Measurements from ENCODE around the gene FASTKD3.
A peak's percentile ranks its signal among the peaks of the same experiment; 100 is the strongest.

The FASTKD3 gene

GRCh38 chr5:7850395-7851239 lies 18.2 kb downstream of the FASTKD3 start, which contains the start of gene CFAP90:
TSS of gene CFAP90 (minus strand) at chr5:7851133. CDS start at chr5:7851021, 112 bp downstream.
- no peak for DNase-seq (ENCODE audit: insufficient read length, low spot score)
- no peak for FAIRE-seq

- no peak for FAIRE-seq
- no peak for DNase-seq (ENCODE audit: insufficient read length, low spot score)
Observed at GRCh38 chr5:7849681-7850394, 19.0 kb downstream of the FASTKD3 start.

- FAIRE-seq (no peak), DNase-seq (ENCODE audit: insufficient read length, low spot score) (no peak)
Observed at GRCh38 chr5:7848296-7848695, 20.5 kb downstream of the FASTKD3 start.

DNA sequence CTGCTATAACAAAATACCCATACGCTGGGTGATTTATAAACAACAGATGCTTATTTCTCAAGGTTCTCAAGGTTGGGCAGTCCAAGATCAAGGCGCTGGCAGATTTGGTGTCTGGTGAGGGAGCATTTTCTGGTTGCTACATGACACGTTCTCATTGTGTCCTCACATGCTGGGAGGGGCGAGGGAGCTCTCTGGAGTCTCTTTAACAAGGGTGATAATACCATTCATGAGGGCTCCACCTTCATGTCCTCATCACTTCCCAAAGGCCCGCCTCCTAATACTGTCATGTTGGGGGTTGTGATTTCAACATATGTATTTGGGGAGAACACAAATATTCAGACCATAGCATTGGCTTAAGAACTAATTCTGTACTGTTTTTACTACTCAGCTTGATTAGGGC lies 22.5 kb downstream of the FASTKD3 start:
- FAIRE-seq (no peak), DNase-seq (ENCODE audit: insufficient read length, low spot score) (no peak)

DNA sequence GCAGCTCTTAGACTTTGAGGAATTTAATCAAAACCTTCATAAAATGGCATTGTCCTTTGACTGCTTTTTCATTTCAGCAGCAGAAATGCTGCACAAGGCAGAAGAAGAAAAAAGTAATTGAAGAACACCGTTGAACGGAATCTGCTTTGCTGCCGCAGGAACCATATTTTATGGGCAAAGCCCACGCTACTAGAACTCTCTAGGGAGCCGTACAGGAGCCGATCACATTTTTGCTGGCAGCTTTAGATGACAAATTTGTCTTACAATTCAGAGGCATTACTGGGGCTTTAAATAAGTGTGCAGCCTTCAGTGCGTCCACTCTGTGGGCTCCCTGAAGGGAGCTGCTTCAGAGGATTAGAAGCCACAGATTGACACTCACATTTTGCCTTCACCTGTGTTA lies 23.3 kb downstream of the FASTKD3 start:
- DNase-seq (ENCODE audit: insufficient read length, low spot score) (no peak), FAIRE-seq (no peak)

DNA sequence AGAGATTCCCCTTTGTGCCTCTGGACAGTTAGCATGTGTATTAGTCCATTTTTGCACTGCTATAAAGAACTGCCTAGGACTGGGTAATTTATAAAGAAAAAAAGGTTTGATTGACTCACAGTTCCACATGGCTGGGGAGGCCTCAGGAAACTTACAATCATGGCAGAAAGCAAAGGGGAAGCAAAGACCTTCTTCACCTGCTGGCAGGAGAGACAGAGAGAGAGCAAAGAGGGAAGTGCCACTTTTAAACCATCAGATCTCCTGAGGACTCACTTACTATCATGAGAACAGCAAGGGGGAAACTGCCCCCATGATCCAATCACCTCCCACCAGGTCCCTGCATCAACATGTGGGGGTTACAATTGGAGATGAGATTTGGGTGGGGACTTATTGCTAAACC lies 23.9 kb downstream of the FASTKD3 start:
- DNase-seq (ENCODE audit: insufficient read length, low spot score) (no peak), FAIRE-seq (no peak)

- DNase-seq (ENCODE audit: insufficient read length, low spot score) (no peak), FAIRE-seq (no peak)
Observed at GRCh38 chr5:7842531-7842930, 26.3 kb downstream of the FASTKD3 start.

- FAIRE-seq (no peak), DNase-seq (ENCODE audit: insufficient read length, low spot score) (no peak)
Observed at GRCh38 chr5:7837403-7837802, 31.4 kb downstream of the FASTKD3 start.

- no peak for FAIRE-seq
- no peak for DNase-seq (ENCODE audit: insufficient read length, low spot score)
Observed at GRCh38 chr5:7834982-7835381, 33.8 kb downstream of the FASTKD3 start.

GRCh38 chr5:7828269-7828668 lies 40.6 kb downstream of the FASTKD3 start:
- FAIRE-seq (no peak), DNase-seq (ENCODE audit: insufficient read length, low spot score) (no peak)

GRCh38 chr5:7827610-7828009 lies 41.2 kb downstream of the FASTKD3 start:
- DNase-seq (ENCODE audit: insufficient read length, low spot score) (no peak), FAIRE-seq (no peak)

DNA sequence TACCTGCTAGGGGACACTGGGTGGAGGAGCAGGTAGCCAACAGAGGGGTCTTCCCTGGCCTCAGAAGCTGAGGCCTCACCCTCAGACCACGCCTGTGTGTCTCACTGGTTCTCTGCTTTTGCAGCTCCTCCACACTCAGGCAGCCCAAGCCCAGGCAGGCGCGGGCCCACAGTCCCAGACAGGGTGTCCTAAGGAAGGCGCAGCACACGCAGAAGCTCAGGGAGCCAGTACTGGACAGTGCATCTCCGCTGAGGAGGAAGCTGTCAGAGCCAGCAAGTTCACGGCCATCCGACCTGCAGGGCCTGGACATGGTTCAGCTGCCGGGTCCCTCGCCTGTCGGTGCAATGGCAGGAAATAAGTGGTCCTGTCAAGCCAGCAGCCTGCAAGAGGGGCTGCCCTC lies 43.2 kb downstream of the FASTKD3 start:
- FAIRE-seq (no peak), DNase-seq (ENCODE audit: insufficient read length, low spot score) (no peak)

- FAIRE-seq (no peak), DNase-seq (ENCODE audit: insufficient read length, low spot score) (no peak)
Observed at GRCh38 chr5:7824995-7825394, 43.8 kb downstream of the FASTKD3 start.

DNA sequence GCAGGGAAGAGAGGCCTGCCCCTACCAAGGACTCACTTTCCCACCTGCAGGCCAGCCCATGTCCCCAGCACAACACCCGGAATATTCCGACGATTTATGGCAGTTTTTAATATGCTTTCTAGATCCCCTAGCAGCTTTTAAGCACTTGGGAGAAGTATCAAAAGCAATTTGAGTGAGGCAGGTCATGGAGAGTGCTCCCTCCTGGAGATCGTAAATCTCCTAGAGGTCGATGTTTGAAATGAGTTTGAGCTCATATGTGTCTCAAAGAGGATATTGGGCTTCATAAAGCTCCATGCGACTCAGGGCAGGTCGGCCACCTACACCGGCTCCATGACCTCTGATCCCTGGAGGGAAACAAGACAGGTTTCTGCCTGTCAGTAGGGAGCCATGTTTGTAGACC lies 45.2 kb downstream of the FASTKD3 start:
- no peak for DNase-seq (ENCODE audit: insufficient read length, low spot score)
- no peak for FAIRE-seq

GRCh38 chr5:7822449-7822848 lies 46.4 kb downstream of the FASTKD3 start:
- no peak for FAIRE-seq
- DNase-seq (ENCODE audit: insufficient read length, low spot score), result no peak

- FAIRE-seq (no peak), DNase-seq (ENCODE audit: insufficient read length, low spot score) (no peak)
Observed at GRCh38 chr5:7816535-7816901, 52.3 kb downstream of the FASTKD3 start.

GRCh38 chr5:7815892-7816534 lies 52.8 kb downstream of the FASTKD3 start:
- FAIRE-seq (peak; percentile 67), DNase-seq (ENCODE audit: insufficient read length, low spot score) (peak; percentile 67)

DNA sequence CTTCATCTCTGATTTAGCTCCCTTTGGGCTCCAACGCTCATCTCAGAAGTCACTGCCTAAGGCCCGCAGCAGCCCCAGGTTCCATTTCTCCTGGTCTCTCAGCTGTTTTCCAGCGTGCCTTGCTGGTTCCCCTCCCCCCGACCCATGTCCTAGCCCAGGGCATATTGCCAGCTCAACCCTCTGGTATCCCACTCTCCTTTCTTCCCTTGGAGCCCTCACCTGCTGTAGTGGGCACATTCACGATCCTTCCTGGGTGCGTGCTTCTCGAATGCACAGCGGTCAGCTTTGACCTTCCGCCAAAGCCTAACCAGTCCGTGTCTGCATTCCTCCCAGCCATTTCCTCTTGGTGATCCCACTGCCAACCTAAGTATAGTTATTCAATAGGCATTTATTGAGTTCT lies 54.0 kb downstream of the FASTKD3 start:
- no peak for FAIRE-seq
- DNase-seq (ENCODE audit: insufficient read length, low spot score), result no peak

GRCh38 chr5:7813576-7813975 lies 55.3 kb downstream of the FASTKD3 start:
- DNase-seq (ENCODE audit: insufficient read length, low spot score) (no peak), FAIRE-seq (no peak)

GRCh38 chr5:7813007-7813406 lies 55.8 kb downstream of the FASTKD3 start:
- FAIRE-seq (no peak), DNase-seq (ENCODE audit: insufficient read length, low spot score) (no peak)

- DNase-seq (ENCODE audit: insufficient read length, low spot score), result no peak
- no peak for FAIRE-seq
Observed at GRCh38 chr5:7811715-7812114, 57.1 kb downstream of the FASTKD3 start.

Data from GM19239 (cell line).